Activated CD8-positive, alpha-beta memory T cell treated with anti-CD3 and anti-CD28 coated beads for 36 hours (primary cell): ENCODE data around the gene UGT2A2. TPM values are rescaled to one million over a fixed set of nuclear protein-coding genes. Genes with fewer than 3 reads are reported as not detected.

Experiments used
- CTCF ChIA-PET: fragments of 350-600 bp; sonication (Branson Sonifier 250); formaldehyde crosslinking; loops from one replicate; lab custom pipeline; 2021; ENCODE audit warnings: antibody characterized with exemption; lab: Charles Lee
- POLR2A ChIA-PET: fragments of 350-600 bp; sonication (Branson Sonifier 250); formaldehyde crosslinking; loops from one replicate; lab custom pipeline; 2021; ENCODE audit warnings: antibody characterized with exemption; lab: Charles Lee
- total RNA-seq, 2 experiments: library from RNA; stranded (reverse); gene quantifications; one replicate each; pipeline ENCODE4 v1.2.3, GENCODE V29; 2021

Gene UGT2A2
- total RNA-seq, 2 experiments from 2014 or later: not detected

DNA sequence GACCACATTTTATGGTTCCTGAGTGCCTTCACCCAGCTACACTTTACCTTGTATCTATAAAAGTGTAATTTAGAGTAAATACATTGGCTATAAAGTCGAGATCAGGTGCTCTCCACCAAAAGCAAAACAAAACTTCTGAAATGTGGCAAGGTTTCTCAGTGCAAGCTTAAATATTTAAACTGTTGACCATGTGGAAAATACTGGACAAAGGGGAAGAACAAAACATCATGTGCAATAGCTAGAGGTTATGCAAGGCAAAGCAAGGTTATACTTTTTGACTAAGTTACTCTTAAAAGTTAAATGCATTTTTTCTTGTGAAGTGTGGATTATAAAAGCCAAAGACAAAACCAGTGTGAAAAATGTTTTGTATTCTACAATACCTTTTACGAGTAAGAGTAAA lies 55.9 kb downstream of the UGT2A2 start:
- POLR2A ChIA-PET: no interaction called here
- CTCF ChIA-PET: no interaction called here

DNA sequence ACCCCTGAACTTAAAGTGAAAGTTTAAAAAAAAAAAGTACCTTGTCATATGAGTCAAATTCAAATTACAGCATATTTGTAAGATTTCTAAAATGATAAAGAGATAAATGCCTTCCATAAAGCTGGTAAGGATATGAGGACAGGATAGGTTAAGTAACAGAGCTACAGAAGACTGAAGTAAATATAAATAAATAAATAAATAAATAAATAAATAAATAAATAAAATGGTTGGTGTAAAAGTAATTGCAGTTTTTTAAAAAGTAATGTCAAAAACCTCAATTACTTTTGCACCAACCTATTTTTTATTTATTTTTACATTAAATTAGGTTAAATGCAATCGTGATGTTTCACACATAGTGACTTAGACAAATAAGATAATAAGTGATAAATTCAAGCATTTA lies 62.2 kb downstream of the UGT2A2 start:
- ChIA-PET CTCF (no interaction called here), POLR2A (no interaction called here)

DNA sequence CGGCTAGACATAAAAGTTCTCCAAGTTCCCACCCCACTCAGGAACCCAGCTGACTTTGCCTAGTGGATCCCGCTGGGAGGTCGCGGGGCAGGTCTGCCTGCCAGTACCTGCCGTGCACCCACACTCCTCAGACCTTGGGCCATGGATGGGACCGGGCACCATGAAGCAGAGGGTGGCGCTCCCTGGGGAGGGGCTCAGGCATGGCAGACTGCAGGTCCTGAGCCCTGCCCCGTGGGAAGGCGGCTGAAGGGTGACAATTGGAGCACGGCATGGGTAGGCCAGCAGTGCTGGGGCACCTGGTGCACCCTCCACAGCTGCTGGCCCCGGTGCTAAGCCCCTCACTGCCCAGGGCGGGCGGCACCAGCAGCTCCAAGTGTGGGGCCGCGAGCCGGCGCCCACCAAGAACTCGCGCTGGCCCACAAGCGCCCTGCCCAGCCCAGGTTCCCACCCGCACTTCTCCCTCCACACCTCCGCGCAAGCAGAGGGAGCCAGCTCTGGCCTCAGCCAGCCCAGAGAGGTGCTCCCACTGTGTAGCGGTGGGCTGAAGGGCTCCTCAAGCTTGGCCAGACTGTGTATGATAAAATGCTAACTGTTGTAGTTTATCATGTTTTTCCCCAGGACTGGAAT lies 63.1 kb downstream of the UGT2A2 start:
- ChIA-PET POLR2A (no interaction called here), CTCF (no interaction called here)

DNA sequence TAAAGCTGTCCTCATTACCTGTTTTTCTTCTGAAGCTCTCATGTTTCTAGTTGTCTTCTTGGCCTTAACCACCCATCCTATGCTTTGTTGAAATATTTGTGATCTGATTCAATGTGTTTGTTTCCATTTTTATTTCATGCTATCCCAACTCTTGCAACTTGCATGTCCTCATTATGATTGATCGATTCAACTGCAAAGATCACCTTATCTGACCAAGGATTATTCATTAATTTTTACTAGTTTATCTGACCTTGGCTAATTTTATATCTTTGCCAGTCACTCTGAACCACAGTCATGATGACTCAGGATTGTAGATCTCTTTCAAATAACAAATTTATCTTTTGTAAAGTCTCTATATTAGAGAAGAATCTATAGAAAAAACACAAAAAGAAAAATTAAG lies 70.7 kb downstream of the UGT2A2 start:
- POLR2A ChIA-PET: no interaction called here
- CTCF ChIA-PET: no interaction called here

DNA sequence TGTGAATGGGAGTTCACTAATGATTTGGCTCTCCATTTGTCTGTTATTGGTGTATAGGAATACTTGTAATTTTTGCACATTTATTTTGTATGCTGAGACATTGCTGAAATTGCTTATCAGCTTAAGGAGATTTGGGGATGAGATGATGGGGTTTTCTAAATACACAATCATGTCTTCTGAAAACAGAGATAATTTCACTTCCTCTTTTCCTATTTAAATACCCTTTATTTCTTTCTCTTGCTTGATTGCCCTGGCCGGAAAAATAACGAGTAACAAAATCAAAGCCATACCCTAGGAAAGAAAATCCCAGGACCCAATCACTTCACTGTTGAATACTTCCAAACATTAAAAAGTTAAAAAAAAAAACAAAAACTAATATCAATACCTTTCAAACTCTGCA lies 76.0 kb downstream of the UGT2A2 start:
- ChIA-PET POLR2A (no interaction called here), CTCF (no interaction called here)

DNA sequence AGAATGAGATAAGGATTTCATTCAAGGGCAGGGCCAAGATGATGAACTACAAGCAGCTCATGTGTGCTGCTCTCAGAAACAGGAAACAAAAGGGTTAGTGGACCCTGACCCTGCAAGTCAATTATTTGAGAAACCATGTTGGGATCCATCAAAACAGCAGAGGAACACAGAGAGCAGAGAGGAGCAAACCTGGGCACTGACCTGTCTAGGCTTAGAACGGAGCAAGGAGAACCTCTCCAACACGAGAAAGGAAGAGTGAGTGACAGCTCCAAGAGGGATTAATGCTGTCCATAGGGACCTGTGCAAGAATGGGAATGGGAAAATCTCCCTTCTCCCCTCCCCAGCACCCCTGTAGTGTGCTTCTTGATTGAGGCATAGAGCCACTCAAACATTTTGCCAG lies 89.8 kb downstream of the UGT2A2 start:
- ChIA-PET CTCF (no interaction called here), POLR2A (no interaction called here)

DNA sequence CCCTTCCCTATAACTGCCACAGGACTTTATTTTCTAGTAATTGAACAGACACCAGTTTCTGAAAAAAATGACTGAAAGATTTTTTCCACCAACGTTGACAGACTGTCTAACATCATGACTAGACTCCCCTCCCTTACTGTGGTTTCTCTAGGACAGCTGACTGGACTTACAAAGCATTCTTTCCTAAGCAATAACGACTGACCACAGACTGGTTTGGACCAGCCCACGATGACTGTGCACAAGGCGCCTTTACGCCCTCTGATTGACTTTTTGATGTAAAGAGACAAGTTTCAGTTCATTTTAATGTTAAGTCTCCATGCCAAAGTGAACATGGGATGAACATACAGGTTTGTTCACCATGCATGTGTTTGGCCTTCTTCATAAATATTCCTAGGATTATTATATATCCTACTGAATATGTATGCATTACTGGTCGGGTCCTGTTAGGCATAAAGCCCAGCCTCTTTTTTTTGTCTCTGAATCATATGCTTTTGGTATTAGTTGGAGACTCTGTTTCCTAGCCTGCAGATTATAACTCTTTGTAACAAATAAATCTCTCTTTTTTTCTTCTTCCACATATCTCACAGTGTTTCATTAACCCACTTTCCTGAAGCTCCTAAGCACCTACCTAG lies 93.2 kb downstream of the UGT2A2 start:
- POLR2A ChIA-PET: no interaction called here

More for the DNA sequence above, 93.2 kb downstream of the UGT2A2 start:
- CTCF ChIA-PET: no interaction called here

Other genes starting within 250 kb of the UGT2A2 start
- not detected for gene UGT2B4, start 143.7 kb downstream of the UGT2A2 start, total RNA-seq
- not detected for gene UGT2A1, start 13.6 kb upstream of the UGT2A2 start, total RNA-seq
- under 1 TPM; 0.13 to 0.15 TPM for gene SULT1B1, start 121.0 kb upstream of the UGT2A2 start, total RNA-seq
- gene SULT1E1, start 220.5 kb upstream of the UGT2A2 start, total RNA-seq: not detected